Endothelial cell (in vitro differentiated cells): ENCODE results near the gene VWF. TPM values are rescaled to one million over a fixed set of nuclear protein-coding genes. Genes with fewer than 3 reads are reported as not detected.

Experiments
- DNase-seq: peaks from one replicate; pipeline ENCODE4 v3.0.0; 2021; ENCODE audit warnings: low spot score
- H3K27ac Mint-ChIP-seq: one replicate; pipeline ENCODE4 v1.8.0; 2021; ENCODE audit warnings: mixed read lengths, inconsistent platforms; ENCODE audit not compliant: unreplicated experiment
- H3K27me3 Mint-ChIP-seq: one replicate; pipeline ENCODE4 v1.8.0; 2021; ENCODE audit warnings: mild to moderate bottlenecking, moderate library complexity, mixed read lengths, inconsistent platforms; ENCODE audit not compliant: unreplicated experiment
- H3K36me3 Mint-ChIP-seq: one replicate; pipeline ENCODE4 v1.8.0; 2021; ENCODE audit warnings: mild to moderate bottlenecking, low read depth, mixed read lengths, inconsistent platforms; ENCODE audit not compliant: unreplicated experiment
- H3K4me1 Mint-ChIP-seq: one replicate; pipeline ENCODE4 v1.8.0; 2021; ENCODE audit warnings: mild to moderate bottlenecking, mixed read lengths, inconsistent platforms; ENCODE audit not compliant: unreplicated experiment
- H3K4me3 Mint-ChIP-seq: one replicate; pipeline ENCODE4 v1.8.0; 2021; ENCODE audit warnings: mild to moderate bottlenecking, mixed read lengths, inconsistent platforms; ENCODE audit not compliant: unreplicated experiment
- H3K9me3 Mint-ChIP-seq: one replicate; pipeline ENCODE4 v1.8.0; 2021; ENCODE audit warnings: mixed read lengths, inconsistent platforms; ENCODE audit not compliant: unreplicated experiment
- CTCF ChIP-seq: fragments of 200-600 bp; sonication (generic); IDR thresholded peaks from one replicate; pipeline ENCODE4 v1.5.0; 2021; ENCODE audit warnings: antibody characterized with exemption; ENCODE audit not compliant: unreplicated experiment
- total RNA-seq: library from RNA; stranded (reverse); fragmentation: NEBNext Ultra II Directional; extraction: Animal tissue kit (Norgen Biotek cat#: 25700); gene quantifications from one replicate; pipeline ENCODE4 v1.2.1, GENCODE V29; 2021; ENCODE audit not compliant: unreplicated experiment

Gene VWF
- total RNA-seq, 1 donor from 2014 or later: 56.0 TPM

- peaks cover 19% of the 10 kb centered on the region for H3K27me3 Mint-ChIP-seq
- no peak for DNase-seq
- H3K27ac Mint-ChIP-seq: no peak overlapping the region
- H3K9me3 Mint-ChIP-seq: no peaks in the 10 kb centered on the region
- no peak overlapping the region for H3K4me3 Mint-ChIP-seq
- H3K4me1 Mint-ChIP-seq: peaks cover 10% of the 10 kb centered on the region
- no peak for TF ChIP-seq CTCF
- peaks cover 21% of the 10 kb centered on the region for H3K36me3 Mint-ChIP-seq
These were observed 200.7 kb downstream of the VWF start for GRCh38 chr12:5923751-5924150.

GRCh38 chr12:5923043-5923605 lies 201.3 kb downstream of the VWF start:
- Mint-ChIP-seq H3K27me3 (peaks cover 19% of the 10 kb centered on the region), H3K9me3 (no peaks in the 10 kb centered on the region), H3K27ac (no peak overlapping the region), H3K4me3 (no peak overlapping the region), H3K36me3 (peaks cover 22% of the 10 kb centered on the region), H3K4me1 (peaks cover 10% of the 10 kb centered on the region)
- no peak for DNase-seq
- no peak for TF ChIP-seq CTCF

- Mint-ChIP-seq H3K27me3 (peaks cover 19% of the 10 kb centered on the region), H3K4me1 (peaks cover 10% of the 10 kb centered on the region), H3K9me3 (no peaks in the 10 kb centered on the region), H3K27ac (no peak overlapping the region), H3K36me3 (peaks cover 18% of the 10 kb centered on the region), H3K4me3 (no peak overlapping the region)
- TF ChIP-seq CTCF: no peak
- no peak for DNase-seq
These were observed 202.2 kb downstream of the VWF start for GRCh38 chr12:5921966-5922899.

- no peak for TF ChIP-seq CTCF
- Mint-ChIP-seq H3K36me3 (peaks cover 15% of the 10 kb centered on the region), H3K9me3 (no peaks in the 10 kb centered on the region), H3K4me3 (no peak overlapping the region), H3K4me1 (peaks cover 10% of the 10 kb centered on the region), H3K27me3 (peaks cover 14% of the 10 kb centered on the region), H3K27ac (no peak overlapping the region)
- no peak for DNase-seq
These were observed 203.2 kb downstream of the VWF start for GRCh38 chr12:5921027-5921909.
